K562 (cell line): ENCODE results near the gene TRMT2A.

Experiments used
- CTCF ChIP-seq, 3 experiments: IDR thresholded peaks in 2 of 3; conservative IDR thresholded peaks in 1 of 3; 2 replicates each; pipeline ENCODE4 v1.5.1; 2011 to 2012; ENCODE audit warnings: low read length in 3 of 3, mild to moderate bottlenecking in 3 of 3, control low read depth in 2 of 3, improper control_type of control experiment in 1 of 3, inconsistent platforms in 1 of 3, low read depth in 1 of 3, mixed read lengths in 1 of 3, moderate library complexity in 1 of 3; ENCODE audit not compliant: insufficient read depth in 2 of 3
- ETV5 ChIP-seq: sonication (generic); formaldehyde crosslinking; IDR thresholded peaks from 2 replicates; pipeline ENCODE4 v1.4.0; 2020; ENCODE audit warnings: low read depth, mild to moderate bottlenecking, missing genetic modification reagents
- ETV6 ChIP-seq, 3 experiments: fragments of 150-350 bp in 1 of 3; sonication (generic) in 1 of 3; formaldehyde crosslinking in 1 of 3; IDR thresholded peaks; 2 replicates each; pipeline versions ENCODE4 v1.6.1 to v1.8.0; 2014 to 2022; ENCODE audit warnings: borderline replicate concordance in 2 of 3, low read depth in 2 of 3, antibody characterized with exemption in 1 of 3, low read length in 1 of 3, mild to moderate bottlenecking in 1 of 3, missing genetic modification reagents in 1 of 3
- KLF10 ChIP-seq: fragments of 250-450 bp; sonication (Bioruptor Pico); IDR thresholded peaks from 2 replicates; pipeline ENCODE4 v1.6.1; 2021; ENCODE audit warnings: matching md5 sums
- NFIC ChIP-seq: fragments of 450-650 bp; IDR thresholded peaks from 2 replicates; pipeline ENCODE4 v1.6.1; 2017; ENCODE audit warnings: mild to moderate bottlenecking, inconsistent platforms
- SMARCC2 ChIP-seq: fragments of 450-650 bp; IDR thresholded peaks from 2 replicates; pipeline ENCODE4 v1.6.1; 2017; ENCODE audit warnings: antibody characterized with exemption, moderate library complexity, mild to moderate bottlenecking, low read depth
- YY1 ChIP-seq, 3 experiments: IDR thresholded peaks; 2 replicates each; pipeline ENCODE4 v1.6.1; 2011; ENCODE audit warnings: low read length in 2 of 3, mild to moderate bottlenecking in 2 of 3, moderate library complexity in 2 of 3, borderline replicate concordance in 1 of 3, control low read depth in 1 of 3, low read depth in 1 of 3; ENCODE audit not compliant: insufficient read depth in 3 of 3, insufficient replicate concordance in 2 of 3, control insufficient read depth in 1 of 3, insufficient read length in 1 of 3; ENCODE audit errors: extremely low read depth in 1 of 3

DNA sequence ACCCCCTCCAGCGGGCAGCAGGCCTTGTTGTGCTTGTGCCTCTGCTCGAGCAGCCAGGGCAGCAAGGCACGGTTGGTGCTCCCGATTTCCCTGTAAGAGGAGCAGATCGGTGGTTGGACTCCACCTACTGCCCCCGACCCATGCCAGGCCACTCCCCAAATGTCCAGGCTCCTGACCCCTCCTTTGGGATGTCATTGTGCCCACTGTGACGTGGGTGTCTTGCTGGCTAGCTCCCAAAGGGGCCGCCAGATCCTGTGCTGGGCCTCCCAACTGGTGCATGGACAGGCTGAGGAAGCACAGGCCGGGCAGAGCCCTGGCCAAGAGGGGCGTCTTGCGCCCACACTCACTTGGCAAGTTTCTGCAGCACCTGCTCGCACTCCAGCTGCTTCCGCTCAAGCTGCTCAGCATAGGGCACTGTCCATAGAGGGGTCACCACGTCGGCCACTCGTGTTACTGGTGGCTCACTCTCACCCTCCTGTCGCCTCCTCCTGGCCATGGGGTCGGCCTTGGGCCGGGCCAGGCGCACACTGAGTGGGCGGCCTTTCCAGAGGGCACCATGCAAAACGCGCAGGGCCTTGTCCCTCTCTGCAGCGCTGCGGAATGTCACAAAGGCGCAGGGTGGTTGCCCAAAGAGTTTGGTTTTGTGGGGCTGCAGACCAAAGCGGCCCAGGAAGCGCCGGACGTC lies 1.2 kb downstream of the TRMT2A start, which contains the start of gene RANBP1:
- no peak for TF ChIP-seq ETV6 (IDR thresholded peaks at IDR 0.05; ENCODE audit: borderline replicate concordance in 1 of 2, low read depth in 2 of 2, low read length in 1 of 2)
- TF ChIP-seq ETV6 (CRISPR knock-in tag; IDR thresholded peaks at IDR 0.05; ENCODE audit: borderline replicate concordance), result no peak
- no peak for TF ChIP-seq YY1 (IDR thresholded peaks at IDR 0.05; ENCODE audit: borderline replicate concordance in 1 of 3, control insufficient read depth in 1 of 3, extremely low read depth in 1 of 3, insufficient read depth in 3 of 3, insufficient read length in 1 of 3, insufficient replicate concordance in 2 of 3, low read depth in 1 of 3, low read length in 2 of 3)
- peak; percentile 15 to 59 (median 39); a peak in 5 of 6 replicates for TF ChIP-seq CTCF (IDR thresholded peaks at IDR 0.05 in 2 of 3, conservative IDR thresholded peaks at IDR 0.05 in 1 of 3; ENCODE audit: insufficient read depth in 2 of 3, low read depth in 1 of 3, low read length in 3 of 3)
- TF ChIP-seq KLF10 (CRISPR knock-in tag), result no peak
- no peak for TF ChIP-seq NFIC
- TF ChIP-seq SMARCC2, result no peak
- TF ChIP-seq ETV5 (CRISPR knock-in tag), result no peak
